ENCODE results near the gene C13orf46.

Gene C13orf46

GRCh38 chr13:113959198-113959597, 14.7 kb downstream of the C13orf46 start:
- ChIA-PET CTCF (no interaction called here), POLR2A (no interaction called here)
- TF ChIP-seq PKNOX1 (IDR thresholded peaks at IDR 0.05) (no peak), FOXM1 (IDR thresholded peaks at IDR 0.05; ENCODE audit: borderline replicate concordance) (no peak), TARDBP (IDR thresholded peaks at IDR 0.05) (no peak), FOXK2 (IDR thresholded peaks at IDR 0.05) (no peak), FOXA1 (IDR thresholded peaks at IDR 0.05) (no peak), SUZ12 (IDR thresholded peaks at IDR 0.05) (no peak), CTBP1 (IDR thresholded peaks at IDR 0.05; ENCODE audit: borderline replicate concordance) (no peak)
- DNase-seq (ENCODE audit: extremely low spot score) = no peak

DNA sequence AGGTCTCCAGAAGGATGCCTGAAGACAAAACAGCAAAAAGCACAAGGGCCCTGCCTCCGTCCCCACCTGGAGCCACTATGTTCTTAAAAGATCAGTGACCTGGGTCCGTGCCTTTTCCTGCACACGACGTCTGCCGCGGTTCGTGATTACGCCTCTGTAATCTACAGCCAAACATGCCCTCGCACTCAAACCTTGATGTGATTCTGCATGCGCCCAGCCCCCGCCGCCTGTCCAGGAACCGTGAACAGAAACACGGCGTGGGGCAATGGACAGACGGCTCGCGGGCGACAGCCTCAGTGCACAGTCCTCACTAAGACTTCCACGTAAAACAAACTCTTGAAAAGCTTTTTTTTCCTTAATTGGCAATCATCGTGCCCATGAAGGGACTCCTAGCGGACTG, 15.5 kb downstream of the C13orf46 start:
- ChIA-PET POLR2A (no interaction called here), CTCF (no interaction called here)
- DNase-seq (ENCODE audit: extremely low spot score) = no peak
- TF ChIP-seq BHLHE40 (IDR thresholded peaks at IDR 0.05; ENCODE audit: borderline replicate concordance) (no peak), TARDBP (IDR thresholded peaks at IDR 0.05) (no peak), ARNT (IDR thresholded peaks at IDR 0.05) (no peak), FOXA1 (IDR thresholded peaks at IDR 0.05) (no peak), LEF1 (IDR thresholded peaks at IDR 0.05; ENCODE audit: borderline replicate concordance) (no peak), CTBP1 (IDR thresholded peaks at IDR 0.05; ENCODE audit: borderline replicate concordance) (no peak), PKNOX1 (IDR thresholded peaks at IDR 0.05) (no peak), SP1 (IDR thresholded peaks at IDR 0.05) (no peak)

- POLR2A ChIA-PET = no interaction called here
Observed at GRCh38 chr13:113956571-113956970, 17.3 kb downstream of the C13orf46 start.

DNA sequence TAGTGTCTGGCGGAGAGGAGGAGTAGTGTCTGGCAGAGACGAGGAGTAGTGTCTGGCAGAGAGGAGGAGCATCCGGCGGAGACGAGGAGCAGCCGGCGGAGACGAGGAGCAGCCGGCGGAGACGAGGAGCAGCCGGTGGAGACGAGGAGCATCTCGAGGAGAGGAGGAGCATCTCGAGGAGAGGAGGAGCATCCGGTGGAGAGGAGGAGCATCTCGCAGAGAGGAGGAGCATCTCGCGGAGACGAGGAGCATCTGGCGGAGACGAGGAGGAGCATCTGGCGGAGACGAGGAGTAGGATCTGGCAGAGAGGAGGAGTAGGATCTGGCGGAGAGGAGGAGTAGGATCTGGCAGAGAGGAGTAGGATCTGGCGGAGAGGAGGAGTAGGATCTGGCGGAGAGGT, 18.2 kb downstream of the C13orf46 start:
- no peak for DNase-seq (ENCODE audit: extremely low spot score)
- TF ChIP-seq FOXA1 (IDR thresholded peaks at IDR 0.05) (no peak), FOXM1 (IDR thresholded peaks at IDR 0.05; ENCODE audit: borderline replicate concordance) (no peak), SUZ12 (IDR thresholded peaks at IDR 0.05) (no peak), ZNF384 (IDR thresholded peaks at IDR 0.05) (no peak), CTBP1 (IDR thresholded peaks at IDR 0.05; ENCODE audit: borderline replicate concordance) (no peak)
- CTCF ChIA-PET = no interaction called here
- POLR2A ChIA-PET = no interaction called here

More at GRCh38 chr13:113956571-113956970, 17.3 kb downstream of the C13orf46 start:
- CTCF ChIA-PET = no interaction called here
- no peak for DNase-seq (ENCODE audit: extremely low spot score)
- TF ChIP-seq LEF1 (IDR thresholded peaks at IDR 0.05; ENCODE audit: borderline replicate concordance) (no peak), CTBP1 (IDR thresholded peaks at IDR 0.05; ENCODE audit: borderline replicate concordance) (no peak), L3MBTL2 (conservative IDR thresholded peaks at IDR 0.05) (no peak), BHLHE40 (IDR thresholded peaks at IDR 0.05; ENCODE audit: borderline replicate concordance) (no peak), SUZ12 (IDR thresholded peaks at IDR 0.05) (no peak), ZNF384 (IDR thresholded peaks at IDR 0.05) (no peak), SP1 (IDR thresholded peaks at IDR 0.05) (no peak), ELF4 (IDR thresholded peaks at IDR 0.05) (no peak), NFRKB (IDR thresholded peaks at IDR 0.05) (no peak), FOXK2 (IDR thresholded peaks at IDR 0.05) (no peak), FOXM1 (IDR thresholded peaks at IDR 0.05; ENCODE audit: borderline replicate concordance) (no peak), ARNT (IDR thresholded peaks at IDR 0.05) (no peak), TARDBP (IDR thresholded peaks at IDR 0.05) (no peak), PKNOX1 (IDR thresholded peaks at IDR 0.05) (no peak), HDGF (IDR thresholded peaks at IDR 0.05; ENCODE audit: borderline replicate concordance) (no peak), FOXA1 (IDR thresholded peaks at IDR 0.05) (no peak)

GRCh38 chr13:113955235-113955634, 18.6 kb downstream of the C13orf46 start:
- no peak for TF ChIP-seq SP1 (IDR thresholded peaks at IDR 0.05)
- TF ChIP-seq FOXM1 (IDR thresholded peaks at IDR 0.05; ENCODE audit: borderline replicate concordance) = no peak
- no peak for TF ChIP-seq FOXK2 (IDR thresholded peaks at IDR 0.05)
- TF ChIP-seq ARNT (IDR thresholded peaks at IDR 0.05) = no peak
- TF ChIP-seq FOXA1 (IDR thresholded peaks at IDR 0.05) = no peak
- TF ChIP-seq NFRKB (IDR thresholded peaks at IDR 0.05) = no peak
- no peak for TF ChIP-seq HDGF (IDR thresholded peaks at IDR 0.05; ENCODE audit: borderline replicate concordance)
- TF ChIP-seq LEF1 (IDR thresholded peaks at IDR 0.05; ENCODE audit: borderline replicate concordance) = no peak
- no peak for TF ChIP-seq ELF4 (IDR thresholded peaks at IDR 0.05)
- TF ChIP-seq PKNOX1 (IDR thresholded peaks at IDR 0.05) = no peak
- no peak for TF ChIP-seq ZNF384 (IDR thresholded peaks at IDR 0.05)
- TF ChIP-seq TARDBP (IDR thresholded peaks at IDR 0.05) = no peak
- no peak for TF ChIP-seq BHLHE40 (IDR thresholded peaks at IDR 0.05; ENCODE audit: borderline replicate concordance)
- TF ChIP-seq CTBP1 (IDR thresholded peaks at IDR 0.05; ENCODE audit: borderline replicate concordance) = no peak
- TF ChIP-seq L3MBTL2 (conservative IDR thresholded peaks at IDR 0.05) = no peak
- TF ChIP-seq SUZ12 (IDR thresholded peaks at IDR 0.05) = no peak

GRCh38 chr13:113954046-113954835, 19.6 kb downstream of the C13orf46 start:
- CTCF ChIA-PET = no interaction called here
- POLR2A ChIA-PET = no interaction called here
- no peak for DNase-seq (ENCODE audit: extremely low spot score)
- no peak for TF ChIP-seq LEF1 (IDR thresholded peaks at IDR 0.05; ENCODE audit: borderline replicate concordance)
- TF ChIP-seq ZNF384 (IDR thresholded peaks at IDR 0.05) = no peak
- TF ChIP-seq ARNT (IDR thresholded peaks at IDR 0.05) = no peak
- TF ChIP-seq HDGF (IDR thresholded peaks at IDR 0.05; ENCODE audit: borderline replicate concordance) = no peak

More at GRCh38 chr13:113955235-113955634, 18.6 kb downstream of the C13orf46 start:
- no peak for DNase-seq (ENCODE audit: extremely low spot score)
- POLR2A ChIA-PET = no interaction called here
- CTCF ChIA-PET = no interaction called here

Data from HEK293T (cell line).